ENCODE measurements around the gene NRROS.

- TF ChIP-seq CTCF (IDR thresholded peaks at IDR 0.05) = no peak
- TF ChIP-seq POLR2A (IDR thresholded peaks at IDR 0.05) = no peak
Measured at GRCh38 chr3:196666001-196666867, 26.7 kb downstream of the NRROS start.
